HEK293 (cell line): ENCODE results near the gene NUAK1.

Experiments used
- CTCF ChIP-seq: fragments of 450-650 bp; formaldehyde crosslinking; IDR thresholded peaks from 2 replicates; pipeline ENCODE4 v1.5.1; 2016; ENCODE audit warnings: missing biosample characterization, missing genetic modification characterization
- GLI2 ChIP-seq: fragments of 450-650 bp; formaldehyde crosslinking; IDR thresholded peaks from 2 replicates; pipeline ENCODE4; 2017; ENCODE audit warnings: missing biosample characterization, missing genetic modification characterization, low read depth, borderline replicate concordance
- KLF16 ChIP-seq: fragments of 450-650 bp; formaldehyde crosslinking; IDR thresholded peaks from 2 replicates; pipeline ENCODE4 v1.5.1; 2017; ENCODE audit warnings: missing biosample characterization, missing genetic modification characterization
- OSR2 ChIP-seq: fragments of 450-650 bp; formaldehyde crosslinking; IDR thresholded peaks from 2 replicates; pipeline ENCODE4 v1.5.1; 2016; ENCODE audit warnings: missing biosample characterization, missing genetic modification characterization
- ZNF133 ChIP-seq: fragments of 450-650 bp; formaldehyde crosslinking; IDR thresholded peaks from 2 replicates; pipeline ENCODE4 v1.5.1; 2016; ENCODE audit warnings: missing biosample characterization, missing genetic modification characterization
- ZNF184 ChIP-seq: fragments of 450-650 bp; IDR thresholded peaks from 2 replicates; pipeline ENCODE4 v1.5.1; 2018; ENCODE audit warnings: missing biosample characterization, mild to moderate bottlenecking, missing genetic modification characterization
- ZNF24 ChIP-seq: fragments of 450-650 bp; formaldehyde crosslinking; IDR thresholded peaks from 2 replicates; pipeline ENCODE4 v1.5.1; 2016; ENCODE audit warnings: missing biosample characterization, missing genetic modification characterization
- ZNF280C ChIP-seq: fragments of 450-650 bp; formaldehyde crosslinking; IDR thresholded peaks from 2 replicates; pipeline ENCODE4 v1.5.1; 2016; ENCODE audit warnings: missing biosample characterization, missing genetic modification characterization
- ZNF350 ChIP-seq: fragments of 450-650 bp; formaldehyde crosslinking; IDR thresholded peaks from 2 replicates; pipeline ENCODE4 v1.5.0; 2017; ENCODE audit warnings: missing biosample characterization, mild to moderate bottlenecking, missing genetic modification characterization
- ZNF658 ChIP-seq: fragments of 450-650 bp; formaldehyde crosslinking; IDR thresholded peaks from 2 replicates; pipeline ENCODE4; 2016; ENCODE audit warnings: missing biosample characterization, missing genetic modification characterization

- TF ChIP-seq CTCF (tag by site-specific recombination) (no peak), KLF16 (tag by site-specific recombination) (no peak), ZNF133 (tag by site-specific recombination) (no peak), ZNF24 (no peak), ZNF350 (no peak), ZNF184 (tag by site-specific recombination) (no peak), ZNF280C (tag by site-specific recombination) (no peak), ZNF658 (tag by site-specific recombination) (no peak), GLI2 (no peak), OSR2 (no peak)
These were observed 37.8 kb upstream of the NUAK1 start for GRCh38 chr12:106176560-106176959.
